Fibroblast of mammary gland (primary cell): ENCODE results near the gene RAB28.

Source experiments
- DNase-seq: peaks from one replicate; pipeline ENCODE4 v3.0.0-alpha.2; 2010; ENCODE audit warnings: low read depth
- H3K4me3 ChIP-seq: 2 replicates; pipeline ENCODE4 v1.5.1; 2011; ENCODE audit warnings: low read depth, mild to moderate bottlenecking, low read length, moderate library complexity; ENCODE audit not compliant: control insufficient read depth
- TF ChIP-seq, protein P1 (sequence below): conservative IDR thresholded peaks from 2 replicates; pipeline ENCODE4 v1.5.1; 2011; ENCODE audit warnings: low read depth, low read length, inconsistent platforms; ENCODE audit not compliant: control insufficient read depth, insufficient read depth

RAB28 gene

DNA sequence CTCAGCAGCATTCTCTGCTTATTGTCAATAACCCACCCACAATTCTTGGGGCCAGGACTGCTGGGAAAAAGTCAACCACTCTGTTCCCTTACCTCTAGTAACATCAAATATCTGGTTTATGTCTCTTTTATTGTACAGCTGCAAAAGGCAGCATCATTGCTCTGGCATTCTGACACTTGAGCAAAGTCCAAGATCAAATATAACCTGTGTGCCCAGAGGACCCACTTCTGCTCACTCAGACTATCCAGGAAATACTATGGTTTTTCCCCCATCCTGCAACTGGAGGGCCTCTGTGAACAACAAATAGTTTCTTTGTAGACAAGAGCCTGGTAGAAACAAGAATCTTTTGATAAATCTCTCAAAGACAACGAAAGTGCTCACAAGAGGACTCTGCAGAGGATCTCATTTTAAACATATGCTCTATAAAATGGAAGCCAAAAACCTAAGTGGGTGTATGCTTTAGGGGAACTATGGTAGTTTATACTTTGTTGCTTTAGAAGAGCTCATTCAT, 154.7 kb downstream of the RAB28 start:
- DNase-seq = peak; percentile 3
- TF ChIP-seq, protein P1, sequence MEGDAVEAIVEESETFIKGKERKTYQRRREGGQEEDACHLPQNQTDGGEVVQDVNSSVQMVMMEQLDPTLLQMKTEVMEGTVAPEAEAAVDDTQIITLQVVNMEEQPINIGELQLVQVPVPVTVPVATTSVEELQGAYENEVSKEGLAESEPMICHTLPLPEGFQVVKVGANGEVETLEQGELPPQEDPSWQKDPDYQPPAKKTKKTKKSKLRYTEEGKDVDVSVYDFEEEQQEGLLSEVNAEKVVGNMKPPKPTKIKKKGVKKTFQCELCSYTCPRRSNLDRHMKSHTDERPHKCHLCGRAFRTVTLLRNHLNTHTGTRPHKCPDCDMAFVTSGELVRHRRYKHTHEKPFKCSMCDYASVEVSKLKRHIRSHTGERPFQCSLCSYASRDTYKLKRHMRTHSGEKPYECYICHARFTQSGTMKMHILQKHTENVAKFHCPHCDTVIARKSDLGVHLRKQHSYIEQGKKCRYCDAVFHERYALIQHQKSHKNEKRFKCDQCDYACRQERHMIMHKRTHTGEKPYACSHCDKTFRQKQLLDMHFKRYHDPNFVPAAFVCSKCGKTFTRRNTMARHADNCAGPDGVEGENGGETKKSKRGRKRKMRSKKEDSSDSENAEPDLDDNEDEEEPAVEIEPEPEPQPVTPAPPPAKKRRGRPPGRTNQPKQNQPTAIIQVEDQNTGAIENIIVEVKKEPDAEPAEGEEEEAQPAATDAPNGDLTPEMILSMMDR = no peak
- H3K4me3 ChIP-seq = no peak overlapping the region

DNA sequence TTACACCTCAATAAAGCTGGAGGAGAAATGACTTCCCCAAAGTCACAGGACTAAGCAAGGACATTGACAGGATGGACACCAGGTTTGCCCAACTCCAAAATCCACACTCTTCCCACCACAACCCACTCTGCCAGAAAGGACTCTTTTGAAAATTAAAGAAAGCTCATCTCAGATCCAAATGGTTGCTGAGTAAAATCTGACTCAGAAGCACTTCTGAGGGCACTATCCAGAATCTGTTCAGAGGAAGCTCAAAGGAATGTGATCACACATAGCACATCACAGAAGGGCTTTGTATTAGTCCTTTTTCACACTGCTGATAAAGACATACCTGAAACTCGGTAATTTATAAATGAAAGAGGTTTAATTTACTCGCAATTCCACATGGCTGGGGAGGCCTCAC, 155.5 kb downstream of the RAB28 start:
- DNase-seq = peak; percentile 60
- TF ChIP-seq, protein P1 = no peak
- no peak overlapping the region for H3K4me3 ChIP-seq

DNA sequence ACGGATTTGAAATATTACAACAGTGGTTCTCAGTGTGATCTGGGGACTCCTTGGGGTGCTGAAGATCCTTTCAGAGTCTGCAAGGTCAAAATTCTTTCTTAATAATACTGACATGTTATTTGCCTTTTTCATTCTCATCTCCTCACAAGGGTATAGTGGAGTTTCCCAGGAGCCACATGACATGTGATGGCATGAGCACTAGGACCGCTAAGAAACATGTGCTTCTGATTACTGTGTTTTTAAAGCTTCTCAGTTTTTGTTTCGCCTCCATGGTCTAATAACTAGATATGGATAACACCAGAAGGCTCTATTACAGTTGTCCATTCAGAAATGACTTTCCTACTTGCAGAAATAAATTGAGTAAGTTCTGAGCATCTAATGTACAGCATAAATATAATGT, 156.1 kb downstream of the RAB28 start:
- H3K4me3 ChIP-seq = no peak overlapping the region
- DNase-seq = peak; percentile 53
- TF ChIP-seq, protein P1 = no peak

DNA sequence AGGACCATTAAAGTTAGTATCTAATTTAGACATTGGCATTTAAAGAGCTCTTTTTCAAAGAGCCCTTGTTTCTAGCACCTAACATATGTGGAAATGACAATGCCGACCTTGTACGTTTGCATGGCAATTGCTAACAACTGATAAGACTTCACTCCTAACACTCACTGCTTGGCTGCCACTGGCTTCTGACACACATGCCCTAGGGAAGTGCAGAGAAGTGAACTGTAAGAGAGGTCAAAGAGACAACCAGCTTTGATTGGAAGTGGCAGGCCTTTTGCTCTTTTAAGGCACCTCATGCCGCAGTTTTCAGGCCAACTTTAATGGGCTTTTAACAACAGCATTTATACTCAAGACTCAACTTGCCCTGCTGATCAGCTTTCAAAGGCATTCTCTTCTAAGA, 158.4 kb downstream of the RAB28 start:
- no peak for DNase-seq
- no peak overlapping the region for H3K4me3 ChIP-seq
- TF ChIP-seq, protein P1 = no peak

DNA sequence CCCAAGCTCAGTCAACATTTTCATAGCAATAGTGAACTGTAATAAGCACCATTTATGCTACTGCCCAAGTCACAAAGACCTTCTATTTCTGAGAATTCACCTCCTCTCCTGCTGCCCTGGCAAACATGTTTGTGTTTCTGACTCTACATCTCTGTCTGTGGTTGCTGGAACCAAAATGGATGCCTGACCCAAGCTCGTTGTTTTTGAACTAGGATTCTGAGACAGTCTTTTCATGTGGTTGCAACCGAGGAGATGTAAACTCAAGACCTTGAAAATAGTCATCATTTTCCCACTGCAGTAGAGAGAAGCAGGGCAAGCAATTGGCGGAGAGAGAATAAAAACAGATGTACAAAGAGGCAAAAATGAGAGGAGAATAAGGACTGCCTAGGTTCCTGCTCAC, 160.2 kb downstream of the RAB28 start:
- TF ChIP-seq, protein P1 = no peak

DNA sequence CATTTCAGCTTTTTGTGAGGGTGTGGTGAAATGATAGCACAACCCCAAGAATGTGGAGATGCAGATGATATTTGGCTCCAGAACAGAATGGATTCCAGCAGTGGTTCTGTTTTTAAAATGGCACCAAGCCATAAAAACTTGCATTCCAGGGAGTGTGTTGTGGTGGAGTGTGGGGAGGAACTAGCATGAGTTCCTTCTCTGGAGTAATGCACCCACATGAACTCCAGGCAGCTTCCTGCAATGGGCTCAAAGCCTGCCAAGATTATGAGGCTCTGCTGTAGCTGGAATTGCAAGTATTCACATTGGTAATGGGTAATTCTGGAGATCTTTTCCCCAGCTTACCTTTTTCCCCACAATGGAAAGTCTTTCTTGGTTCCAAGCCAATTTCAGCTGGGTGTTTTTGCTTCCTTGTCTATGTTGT, 161.4 kb downstream of the RAB28 start:
- DNase-seq = peak; percentile 79

More for the DNA sequence above, 160.2 kb downstream of the RAB28 start:
- no peak for DNase-seq
- no peak overlapping the region for H3K4me3 ChIP-seq

More for the DNA sequence above, 161.4 kb downstream of the RAB28 start:
- H3K4me3 ChIP-seq = no peak overlapping the region
- TF ChIP-seq, protein P1 = no peak
